Smooth muscle cell of trachea (primary cell): ENCODE results near the gene PELI1. TPM values are rescaled to one million over a fixed set of nuclear protein-coding genes. Genes with fewer than 3 reads are reported as not detected.

Experiments
- total RNA-seq: library from RNA; depleted of rRNA; stranded (reverse); fragments of >200 nt; gene quantifications from 2 replicates; pipeline ENCODE4 v1.2.1, GENCODE V29; 2014

PELI1 gene, protein sequence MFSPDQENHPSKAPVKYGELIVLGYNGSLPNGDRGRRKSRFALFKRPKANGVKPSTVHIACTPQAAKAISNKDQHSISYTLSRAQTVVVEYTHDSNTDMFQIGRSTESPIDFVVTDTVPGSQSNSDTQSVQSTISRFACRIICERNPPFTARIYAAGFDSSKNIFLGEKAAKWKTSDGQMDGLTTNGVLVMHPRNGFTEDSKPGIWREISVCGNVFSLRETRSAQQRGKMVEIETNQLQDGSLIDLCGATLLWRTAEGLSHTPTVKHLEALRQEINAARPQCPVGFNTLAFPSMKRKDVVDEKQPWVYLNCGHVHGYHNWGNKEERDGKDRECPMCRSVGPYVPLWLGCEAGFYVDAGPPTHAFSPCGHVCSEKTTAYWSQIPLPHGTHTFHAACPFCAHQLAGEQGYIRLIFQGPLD
- total RNA-seq: 4.9 and 6.6 TPM in 2 replicates

DNA sequence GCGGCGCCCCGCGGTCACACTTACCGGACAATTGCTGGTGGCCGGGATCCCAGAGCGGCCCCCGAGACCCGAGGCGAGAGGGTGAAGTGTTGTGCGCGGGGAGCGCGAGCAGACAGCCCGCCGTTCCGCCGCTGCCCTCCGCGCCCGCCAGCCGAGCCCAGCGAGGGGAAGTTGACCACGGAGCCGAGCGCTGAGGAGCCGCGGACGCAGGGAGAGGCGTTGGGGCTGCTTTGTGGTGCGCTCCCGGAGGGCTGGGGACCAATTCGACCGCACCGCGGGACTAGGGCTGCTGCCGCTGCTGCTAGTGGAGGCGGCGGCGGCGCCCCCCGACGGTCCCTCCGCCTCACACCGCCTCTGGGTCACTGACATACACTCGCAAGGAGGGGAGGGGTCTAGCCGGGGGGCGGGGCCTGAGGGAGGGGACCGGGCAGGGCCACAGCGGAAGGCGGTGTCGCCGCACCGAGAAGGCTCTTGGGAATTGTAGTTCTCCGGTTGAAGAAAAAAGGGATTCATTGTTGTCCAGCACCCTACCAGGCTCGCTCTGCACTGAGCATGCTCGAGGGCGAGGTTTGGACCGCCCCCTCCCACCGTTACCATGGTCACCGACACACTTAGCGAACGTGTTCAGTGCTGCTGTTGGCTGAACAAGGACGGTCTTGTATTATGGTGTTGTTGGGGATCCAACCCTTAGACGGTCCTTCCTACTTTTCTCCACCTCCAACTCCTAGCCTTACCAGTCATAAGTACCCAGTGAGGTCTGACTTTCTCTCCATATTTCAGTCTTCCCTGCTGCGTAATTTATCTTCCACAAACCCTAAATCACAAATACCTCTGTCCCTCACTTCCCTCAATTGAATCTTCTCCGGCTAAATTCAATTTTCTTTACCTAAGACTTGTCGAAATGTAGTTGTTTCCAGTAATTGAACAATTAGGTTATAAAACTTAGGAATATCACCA, at the start of gene PELI1:
Gene PELI1, minus strand, starts transcription at position 364 of the 957 bp plus-strand sequence. CDS start 36,110 bp downstream, outside the sequence.

Other genes starting within 250 kb of the PELI1 start
- gene VPS54, start 125.0 kb downstream of the PELI1 start, total RNA-seq: 21.2 and 25.6 TPM in 2 replicates